Measurements from ENCODE around the gene MEIOB. TPM values are rescaled to one million over a fixed set of nuclear protein-coding genes. Genes with fewer than 3 reads are reported as not detected.

Gene MEIOB
- total RNA-seq, 2 donors from 2014 or later, result not detected

DNA sequence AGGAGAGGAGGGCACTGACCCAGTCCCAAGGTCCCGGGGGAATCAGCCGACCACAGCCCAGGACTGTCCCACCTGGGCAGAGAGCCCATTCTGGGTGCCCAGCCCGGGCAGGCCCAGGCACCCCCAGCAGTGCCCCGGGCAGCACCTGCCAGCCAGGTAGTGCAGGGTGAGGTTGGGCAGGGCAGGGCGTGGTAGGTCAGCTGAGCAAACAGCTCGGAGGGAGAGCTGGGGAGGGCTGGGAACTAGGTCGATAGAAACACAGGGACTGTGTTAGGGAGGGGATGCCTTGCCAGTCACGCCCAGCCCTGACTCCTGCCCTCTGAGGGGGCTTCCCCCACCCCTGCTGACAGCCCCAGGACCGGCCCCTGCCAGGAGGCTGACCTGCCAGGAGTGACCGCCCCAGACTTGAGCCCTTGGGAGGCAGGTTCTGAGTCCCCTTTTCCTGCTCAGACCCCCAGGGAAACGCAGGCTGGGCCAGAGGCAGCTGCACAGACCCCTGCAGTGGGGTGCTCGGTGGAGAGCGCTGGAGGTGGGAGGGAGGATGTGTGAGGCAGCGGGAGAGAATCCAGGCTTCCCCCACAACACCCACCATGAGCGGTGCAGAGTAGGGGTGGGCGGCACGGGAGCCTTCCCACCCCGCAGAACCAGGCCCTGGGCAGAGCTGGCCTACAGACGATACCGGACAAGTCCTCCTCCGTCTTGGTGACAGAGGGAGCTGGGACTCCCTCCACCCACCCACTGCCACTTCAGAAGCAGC lies 41.5 kb upstream of the MEIOB start:
- Mint-ChIP-seq H3K4me3 (no peak overlapping the region), H3K4me1 (peaks cover 5% of the 10 kb centered on the region), H3K27me3 (peaks cover 29% of the 10 kb centered on the region), H3K36me3 (ENCODE audit: low read depth) (no peaks in the 10 kb centered on the region), H3K27ac (no peak overlapping the region)
- no peak for DNase-seq
- H3K9me3 ChIP-seq (ENCODE audit: control insufficient read depth, low read length, poor library complexity, severe bottlenecking), result no peaks in the 10 kb centered on the region
- ATAC-seq, result no peak

DNA sequence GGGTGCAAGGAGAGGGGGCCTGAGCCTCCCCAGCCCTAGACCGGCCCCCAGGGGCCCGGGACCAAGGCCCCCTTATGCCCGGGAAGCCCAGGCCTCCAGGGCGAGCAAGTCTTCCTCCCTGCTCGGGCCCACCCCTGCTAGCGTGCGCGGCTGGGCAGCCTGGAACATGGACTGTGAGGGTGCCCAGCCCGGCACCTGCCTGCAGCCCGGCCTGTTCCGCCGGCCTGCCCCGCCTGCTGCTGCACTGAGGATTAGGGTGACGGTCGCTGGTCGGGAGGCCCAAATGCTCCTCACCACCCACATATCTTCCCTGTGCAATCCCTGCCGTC lies 40.2 kb upstream of the MEIOB start:
- Mint-ChIP-seq H3K27ac (no peak overlapping the region), H3K4me3 (no peak overlapping the region), H3K27me3 (peaks cover 31% of the 10 kb centered on the region), H3K4me1 (peaks cover 5% of the 10 kb centered on the region), H3K36me3 (ENCODE audit: low read depth) (no peaks in the 10 kb centered on the region)
- DNase-seq, result no peak
- no peak for ATAC-seq
- H3K9me3 ChIP-seq (ENCODE audit: control insufficient read depth, low read length, poor library complexity, severe bottlenecking), result no peaks in the 10 kb centered on the region

DNA sequence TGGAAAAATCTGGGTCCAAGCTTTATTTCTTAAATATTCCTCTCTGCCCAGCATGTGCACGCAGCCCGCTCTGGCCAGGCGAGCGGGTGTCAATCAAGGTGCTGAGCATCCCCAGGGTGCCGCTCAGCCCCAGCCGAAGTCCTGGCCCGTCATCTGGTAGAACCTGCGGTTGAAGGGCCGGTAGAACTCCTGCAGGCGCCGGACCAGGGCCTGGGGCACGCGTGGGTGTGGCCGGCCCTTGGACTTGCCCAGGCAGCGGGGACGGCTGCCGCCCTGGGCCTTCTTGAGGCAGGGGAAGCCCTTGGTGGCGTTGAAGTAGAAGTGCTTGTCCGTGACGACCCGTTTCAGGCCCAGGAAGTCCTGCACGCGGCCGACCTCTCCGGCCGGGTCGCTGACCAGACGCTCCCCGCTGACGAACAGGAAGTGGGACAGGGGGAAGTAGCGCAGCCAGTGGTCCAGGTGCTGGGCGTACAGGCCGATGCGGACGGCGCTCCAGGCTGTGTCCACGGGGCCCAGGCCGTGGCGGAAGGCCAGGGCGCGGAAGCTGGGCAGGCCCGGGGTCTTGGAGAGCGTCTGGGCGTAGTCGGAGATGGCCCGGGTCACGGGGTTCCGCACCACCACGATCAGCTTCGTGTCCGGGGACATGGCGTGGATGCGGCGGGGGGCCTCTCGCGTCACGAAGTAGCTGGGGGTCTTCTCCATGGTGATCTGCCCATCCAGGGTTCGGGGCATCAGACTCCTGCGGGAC lies 39.7 kb upstream of the MEIOB start:
- Mint-ChIP-seq H3K4me1 (peaks cover 3% of the 10 kb centered on the region), H3K27ac (no peak overlapping the region)
- ATAC-seq, result no peak

DNA sequence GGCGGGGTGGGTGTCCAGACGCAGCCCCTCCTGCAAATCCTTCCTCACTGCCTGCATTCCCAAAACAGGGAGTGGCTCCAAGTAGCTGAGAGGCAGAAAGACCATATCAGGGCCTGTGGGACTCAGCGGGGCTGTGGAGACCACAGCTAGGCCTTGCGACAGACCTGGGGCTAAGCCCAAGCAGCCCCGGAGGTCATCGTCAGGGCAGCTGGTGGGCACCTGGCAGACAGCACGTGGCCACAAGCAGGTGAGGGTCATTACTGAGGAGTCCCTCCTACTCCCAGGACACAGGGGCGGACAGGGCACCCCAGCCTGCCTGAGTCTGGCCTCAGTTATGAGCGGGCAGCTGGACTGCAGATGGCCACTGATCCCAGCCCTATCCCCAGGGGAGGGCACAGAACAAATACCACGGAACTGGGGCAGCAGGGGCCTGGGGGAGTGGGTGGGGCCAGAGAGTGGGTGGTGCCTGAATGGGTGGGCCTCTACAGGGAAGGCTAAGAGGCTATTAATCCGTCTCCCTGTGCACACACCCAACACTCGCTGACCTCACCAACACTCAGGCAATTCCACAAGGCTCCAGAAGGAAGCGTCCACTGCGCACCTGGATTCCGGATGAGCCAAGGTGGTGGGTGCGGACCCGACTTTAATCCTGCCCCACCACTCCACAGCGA lies 37.7 kb upstream of the MEIOB start:
- peaks cover 18% of the 10 kb centered on the region for H3K27me3 Mint-ChIP-seq
- H3K4me3 Mint-ChIP-seq, result no peak overlapping the region
- no peaks in the 10 kb centered on the region for H3K9me3 ChIP-seq (ENCODE audit: control insufficient read depth, low read length, poor library complexity, severe bottlenecking)
- no peak overlapping the region for H3K27ac Mint-ChIP-seq
- H3K36me3 Mint-ChIP-seq (ENCODE audit: low read depth), result no peaks in the 10 kb centered on the region
- DNase-seq (no peak), ATAC-seq (no peak)
- no peaks in the 10 kb centered on the region for H3K4me1 Mint-ChIP-seq

More for the DNA sequence above, 39.7 kb upstream of the MEIOB start:
- DNase-seq, result no peak
- Mint-ChIP-seq H3K27me3 (peaks cover 29% of the 10 kb centered on the region), H3K36me3 (ENCODE audit: low read depth) (no peaks in the 10 kb centered on the region), H3K4me3 (no peak overlapping the region)
- H3K9me3 ChIP-seq (ENCODE audit: control insufficient read depth, low read length, poor library complexity, severe bottlenecking), result no peaks in the 10 kb centered on the region

DNA sequence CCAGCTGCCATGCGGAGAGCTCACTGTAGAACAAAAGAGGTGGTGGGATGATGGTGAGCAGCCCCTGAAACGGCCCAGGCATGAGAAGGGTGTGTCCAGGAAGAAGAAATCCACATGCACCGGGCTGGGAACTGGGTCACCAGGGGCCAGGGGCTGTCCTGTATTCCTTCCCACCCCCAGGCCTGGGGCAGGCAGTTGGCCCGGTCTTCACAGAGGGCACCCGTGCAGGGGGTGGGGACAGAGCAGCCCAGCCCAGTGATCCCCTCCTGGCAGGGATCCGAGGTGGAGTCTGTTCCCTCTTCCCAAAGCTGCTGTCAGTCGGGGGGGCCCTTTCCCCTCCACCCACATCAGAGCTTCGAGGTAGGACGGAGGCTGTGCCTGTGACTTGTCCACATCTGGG lies 37.0 kb upstream of the MEIOB start:
- peaks cover 25% of the 10 kb centered on the region for H3K27me3 Mint-ChIP-seq
- no peak overlapping the region for H3K4me3 Mint-ChIP-seq
- ATAC-seq, result no peak
- no peaks in the 10 kb centered on the region for H3K36me3 Mint-ChIP-seq (ENCODE audit: low read depth)
- no peak for DNase-seq
- no peaks in the 10 kb centered on the region for H3K9me3 ChIP-seq (ENCODE audit: control insufficient read depth, low read length, poor library complexity, severe bottlenecking)
- no peaks in the 10 kb centered on the region for H3K4me1 Mint-ChIP-seq
- no peak overlapping the region for H3K27ac Mint-ChIP-seq

DNA sequence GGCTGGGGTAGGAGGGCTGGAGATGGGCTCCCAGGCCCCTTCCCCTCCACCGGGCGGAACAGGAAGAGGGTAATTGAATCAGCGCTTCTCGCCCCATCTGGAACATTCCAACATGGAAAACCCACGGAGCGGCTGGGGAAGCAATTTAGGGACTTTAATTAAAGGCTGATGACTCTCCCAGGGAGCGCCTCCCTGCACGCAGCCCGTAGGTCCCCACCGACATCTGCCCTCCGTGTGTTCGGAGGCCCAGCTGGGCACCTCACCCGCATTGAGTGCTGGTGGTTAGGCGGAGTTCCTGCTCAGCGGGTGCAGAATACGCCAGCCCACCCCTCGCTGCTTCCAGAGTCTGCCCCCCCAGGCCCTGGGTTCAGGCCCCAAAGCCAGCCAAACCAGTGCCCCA lies 36.2 kb upstream of the MEIOB start:
- no peaks in the 10 kb centered on the region for H3K9me3 ChIP-seq (ENCODE audit: control insufficient read depth, low read length, poor library complexity, severe bottlenecking)
- Mint-ChIP-seq H3K27me3 (peaks cover 26% of the 10 kb centered on the region), H3K36me3 (ENCODE audit: low read depth) (no peaks in the 10 kb centered on the region), H3K27ac (no peak overlapping the region), H3K4me3 (no peak overlapping the region), H3K4me1 (no peaks in the 10 kb centered on the region)
- DNase-seq, result no peak
- ATAC-seq, result no peak

DNA sequence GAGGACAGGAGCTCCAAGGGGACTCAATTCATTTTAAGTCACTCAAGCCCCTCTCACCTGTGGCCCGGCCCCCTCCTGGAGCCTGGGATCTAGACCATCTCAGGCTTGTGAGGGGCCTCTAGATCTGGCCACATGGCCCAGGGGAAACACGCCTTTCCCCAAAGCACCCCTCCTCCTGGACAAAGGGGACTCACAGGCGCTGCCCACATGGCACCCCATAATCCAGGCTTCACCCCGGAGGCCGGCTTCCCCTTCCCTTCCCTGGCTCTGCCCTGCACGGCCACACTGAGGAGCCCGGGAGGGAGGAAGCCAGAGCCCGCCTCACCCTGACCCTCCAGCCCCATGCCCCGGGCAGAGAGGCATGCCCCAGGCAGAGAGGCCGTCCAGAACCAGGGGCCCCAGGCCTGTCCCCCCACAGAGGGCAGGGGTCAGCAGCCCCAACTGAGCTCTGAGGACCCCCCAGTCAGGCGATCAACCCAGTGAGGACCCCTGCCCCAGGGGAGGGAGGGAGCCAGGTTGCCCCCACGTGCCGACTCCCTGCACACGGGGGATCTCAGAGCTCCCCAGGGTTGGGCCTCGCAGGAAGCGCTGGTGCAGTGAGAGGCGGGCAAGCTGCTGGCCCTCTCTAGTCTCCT lies 35.4 kb upstream of the MEIOB start:
- H3K9me3 ChIP-seq (ENCODE audit: control insufficient read depth, low read length, poor library complexity, severe bottlenecking), result no peaks in the 10 kb centered on the region
- Mint-ChIP-seq H3K4me3 (no peak overlapping the region), H3K27ac (no peak overlapping the region), H3K4me1 (no peaks in the 10 kb centered on the region), H3K36me3 (ENCODE audit: low read depth) (no peaks in the 10 kb centered on the region), H3K27me3 (peaks cover 30% of the 10 kb centered on the region)
- no peak for DNase-seq
- no peak for ATAC-seq

DNA sequence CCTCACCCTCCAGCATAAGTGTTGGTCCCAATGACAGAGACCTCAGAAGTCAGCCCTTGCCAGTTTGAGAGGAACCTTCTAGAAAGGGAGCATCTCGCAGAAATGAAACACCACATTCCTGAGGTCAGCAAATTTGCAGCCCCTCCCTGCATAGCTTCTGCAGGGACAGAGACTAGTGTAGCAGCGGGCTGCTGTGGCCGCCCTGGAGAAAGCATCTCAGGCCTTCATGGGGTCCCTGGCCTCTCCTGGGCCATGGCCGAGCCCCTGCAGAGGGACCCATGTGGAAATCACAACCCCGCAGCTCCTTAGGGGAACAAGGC lies 34.8 kb upstream of the MEIOB start:
- no peak for DNase-seq
- no peak for ATAC-seq
- H3K27ac Mint-ChIP-seq, result no peak overlapping the region
- no peak overlapping the region for H3K4me3 Mint-ChIP-seq
- no peaks in the 10 kb centered on the region for H3K36me3 Mint-ChIP-seq (ENCODE audit: low read depth)
- H3K27me3 Mint-ChIP-seq, result peaks cover 30% of the 10 kb centered on the region
- H3K9me3 ChIP-seq (ENCODE audit: control insufficient read depth, low read length, poor library complexity, severe bottlenecking), result no peaks in the 10 kb centered on the region
- H3K4me1 Mint-ChIP-seq, result no peaks in the 10 kb centered on the region

DNA sequence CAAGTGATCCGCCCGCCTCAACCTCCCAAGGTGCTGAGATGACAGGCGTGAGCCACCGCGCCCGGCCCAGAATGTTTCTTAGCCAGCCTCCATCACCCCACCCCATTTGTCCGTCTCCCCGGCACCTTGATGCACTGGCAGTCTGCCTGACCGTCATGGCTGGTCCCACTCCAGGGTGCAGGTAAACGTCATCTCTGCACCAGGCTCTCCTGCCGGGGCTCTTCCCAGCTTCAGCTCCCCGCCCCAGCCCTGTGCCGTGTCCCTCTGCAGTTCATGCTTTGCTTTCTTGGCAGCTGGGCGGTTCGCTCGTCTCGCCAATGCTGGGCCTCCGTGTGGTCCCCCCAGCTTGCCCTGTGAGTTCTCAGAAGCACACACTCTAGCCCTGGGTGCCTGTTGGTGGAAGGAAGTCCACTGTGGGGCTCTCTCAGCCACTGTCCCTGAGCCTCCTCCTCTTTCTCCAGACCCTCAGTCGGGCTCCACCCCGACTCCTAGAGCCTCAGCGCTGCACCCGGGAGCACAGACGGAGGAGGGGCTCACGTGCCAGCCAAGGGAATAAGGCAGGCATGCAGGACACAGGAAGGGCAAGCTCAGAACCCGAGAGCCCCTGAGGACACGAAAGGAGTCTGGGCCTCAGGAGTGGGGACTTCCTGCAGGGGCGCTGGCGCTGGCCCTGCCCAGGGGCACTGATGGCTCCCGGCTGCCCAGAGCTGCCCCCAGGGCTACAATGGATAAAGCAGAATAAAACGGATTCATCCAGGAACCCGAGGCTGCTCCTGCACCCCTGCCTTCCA lies 34.3 kb upstream of the MEIOB start:
- no peak overlapping the region for H3K4me3 Mint-ChIP-seq
- no peaks in the 10 kb centered on the region for H3K4me1 Mint-ChIP-seq
- H3K27me3 Mint-ChIP-seq, result peaks cover 30% of the 10 kb centered on the region
- DNase-seq (no peak), ATAC-seq (no peak)
- no peaks in the 10 kb centered on the region for H3K9me3 ChIP-seq (ENCODE audit: control insufficient read depth, low read length, poor library complexity, severe bottlenecking)
- H3K27ac Mint-ChIP-seq, result no peak overlapping the region
- no peaks in the 10 kb centered on the region for H3K36me3 Mint-ChIP-seq (ENCODE audit: low read depth)

DNA sequence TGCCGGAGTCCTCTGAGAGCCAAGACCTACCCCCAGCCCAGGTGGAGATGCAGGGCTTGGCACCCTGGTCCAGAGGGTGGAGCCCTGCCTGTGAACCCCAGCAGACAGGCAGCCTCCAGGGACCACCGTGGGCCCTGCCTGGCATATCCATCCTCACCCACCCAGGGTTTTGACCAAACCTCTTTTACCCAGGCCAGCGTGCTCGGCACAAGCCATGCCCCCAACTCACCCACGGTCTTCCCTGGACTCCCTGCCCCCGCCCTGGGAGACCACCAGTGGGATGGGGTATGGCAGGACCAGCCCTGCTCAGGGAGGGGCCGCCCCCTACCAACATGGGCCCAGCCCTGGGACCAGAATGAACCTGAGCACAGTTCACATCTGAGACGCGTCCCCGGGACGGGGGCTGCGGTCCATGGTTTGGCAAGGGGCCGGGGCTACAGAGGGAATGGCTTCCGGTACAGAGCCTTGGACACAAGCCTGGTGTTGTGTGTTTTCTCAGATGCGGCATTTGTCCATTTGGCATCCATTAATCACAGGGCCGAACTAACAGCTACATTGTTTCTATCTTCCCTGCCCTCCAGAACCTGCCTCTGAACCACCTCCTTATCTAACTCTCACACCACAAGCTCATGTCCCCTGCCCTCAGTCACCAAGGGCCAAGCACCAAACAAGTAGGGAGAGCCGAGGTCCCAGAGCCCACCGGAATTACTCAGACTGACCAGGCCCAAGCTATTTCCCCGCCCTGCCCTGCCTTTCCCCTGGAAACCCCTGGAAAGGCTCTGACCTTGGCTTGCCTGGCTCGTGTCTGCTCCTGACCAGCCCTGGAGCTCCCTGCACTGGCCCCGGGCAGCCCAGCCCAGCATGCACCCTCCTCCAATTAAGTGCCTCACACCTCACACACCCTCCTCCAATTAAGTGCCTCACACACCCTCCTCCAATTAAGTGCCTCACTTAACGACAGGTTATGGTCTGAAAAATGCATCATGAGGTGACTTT lies 32.2 kb upstream of the MEIOB start:
- ATAC-seq, result no peak
- Mint-ChIP-seq H3K4me3 (no peak overlapping the region), H3K27me3 (peaks cover 39% of the 10 kb centered on the region), H3K36me3 (ENCODE audit: low read depth) (no peaks in the 10 kb centered on the region), H3K27ac (no peak overlapping the region), H3K4me1 (no peaks in the 10 kb centered on the region)
- no peak for DNase-seq
- H3K9me3 ChIP-seq (ENCODE audit: control insufficient read depth, low read length, poor library complexity, severe bottlenecking), result no peaks in the 10 kb centered on the region

DNA sequence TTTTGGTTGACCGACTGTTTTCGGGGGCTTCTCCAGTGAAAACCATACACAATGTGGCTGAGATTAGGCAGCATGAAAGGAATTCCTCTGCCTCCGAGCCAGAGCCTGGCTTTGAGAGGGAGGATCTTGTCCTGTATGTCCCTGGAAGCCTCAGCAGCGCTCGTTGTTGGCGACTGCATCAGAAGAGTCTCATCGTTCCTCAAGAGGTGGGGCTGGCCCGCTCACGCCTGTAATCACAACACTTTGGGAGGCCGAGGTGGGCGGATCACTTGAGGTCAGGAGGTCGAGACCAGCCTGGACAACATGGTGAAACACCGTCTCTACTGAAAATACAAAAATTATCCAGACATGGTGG lies 31.2 kb upstream of the MEIOB start:
- H3K9me3 ChIP-seq (ENCODE audit: control insufficient read depth, low read length, poor library complexity, severe bottlenecking), result no peaks in the 10 kb centered on the region
- ATAC-seq (no peak), DNase-seq (no peak)
- H3K4me3 Mint-ChIP-seq, result no peak overlapping the region
- no peaks in the 10 kb centered on the region for H3K4me1 Mint-ChIP-seq
- peaks cover 33% of the 10 kb centered on the region for H3K27me3 Mint-ChIP-seq
- no peak overlapping the region for H3K27ac Mint-ChIP-seq
- no peaks in the 10 kb centered on the region for H3K36me3 Mint-ChIP-seq (ENCODE audit: low read depth)

DNA sequence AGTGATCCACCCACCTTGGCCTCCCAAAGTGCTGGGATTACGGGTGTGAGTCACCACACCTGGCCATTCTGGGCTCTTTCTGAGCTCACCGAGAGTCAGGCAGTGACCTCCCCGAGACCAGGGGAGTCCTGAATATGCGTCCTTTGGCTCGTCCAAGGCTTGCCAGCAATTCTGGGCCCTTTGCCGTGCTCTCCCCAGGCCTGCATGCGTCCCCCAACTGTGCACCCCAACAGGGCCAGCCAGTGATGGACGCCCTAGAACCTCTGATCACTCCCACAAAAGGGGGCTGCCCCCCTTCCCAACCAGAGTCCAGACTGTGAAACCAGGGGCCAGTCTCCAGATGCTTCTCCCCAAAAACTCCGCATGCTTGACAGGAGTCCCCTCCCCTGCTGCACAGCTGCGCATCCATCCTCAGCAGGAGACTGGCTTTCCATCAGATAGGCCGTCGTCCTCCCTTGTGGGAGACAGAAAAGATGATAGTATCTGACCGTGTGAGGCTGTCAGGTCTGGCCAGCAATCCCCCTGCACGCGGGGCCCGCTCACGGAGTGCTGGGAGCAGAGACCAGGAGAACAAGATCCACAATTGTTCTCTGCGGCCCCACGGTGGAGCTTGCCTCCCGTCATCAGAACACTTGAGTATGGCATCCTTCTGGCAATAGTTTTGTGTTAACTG lies 30.7 kb upstream of the MEIOB start:
- H3K36me3 Mint-ChIP-seq (ENCODE audit: low read depth), result no peaks in the 10 kb centered on the region
- no peak for ATAC-seq

More for the DNA sequence above, 30.7 kb upstream of the MEIOB start:
- Mint-ChIP-seq H3K4me1 (no peaks in the 10 kb centered on the region), H3K27me3 (peaks cover 36% of the 10 kb centered on the region), H3K4me3 (no peak overlapping the region), H3K27ac (no peak overlapping the region)
- no peak for DNase-seq
- H3K9me3 ChIP-seq (ENCODE audit: control insufficient read depth, low read length, poor library complexity, severe bottlenecking), result no peaks in the 10 kb centered on the region

Data from T-helper 17 cell (primary cell).